HG02763 (cell line): ENCODE data around the gene HP.
"Not testable (repeated sequence)": the region's sequence is repeated elsewhere in the genome, so short reads cannot be mapped to it uniquely, and the experiment has no call there.

Experiments used
- ATAC-seq: cut with Tn5 transposase; IDR thresholded peaks from one replicate; pipeline ENCODE4 v1.9.1; 2021; ENCODE audit warnings: mild to moderate bottlenecking, moderate library complexity; ENCODE audit not compliant: unreplicated experiment

The HP gene

GRCh38 chr16:72054254-72054847 is at the start of gene HP:
Gene HP (plus strand): TSS chr16:72054505. CDS start chr16:72054653, 148 bp downstream.
- ATAC-seq = not testable (repeated sequence)

GRCh38 chr16:72008065-72008423 is 46.3 kb upstream of the HP start:
- ATAC-seq = not testable (repeated sequence)

GRCh38 chr16:72008424-72009216 is 45.7 kb upstream of the HP start, which contains the start of gene DHODH:
Gene DHODH (plus strand): TSS chr16:72008744. CDS start chr16:72008765, 21 bp downstream.
- ATAC-seq = peak; percentile 99

- ATAC-seq = no peak
These were observed 44.5 kb upstream of the HP start for GRCh38 chr16:72009779-72010178.

GRCh38 chr16:72012607-72013006 is 41.7 kb upstream of the HP start:
- ATAC-seq = no peak

GRCh38 chr16:72013389-72013788 is 40.9 kb upstream of the HP start:
- ATAC-seq = no peak

- no peak for ATAC-seq
These were observed 40.3 kb upstream of the HP start for GRCh38 chr16:72013888-72014581.

GRCh38 chr16:72014675-72015074 is 39.6 kb upstream of the HP start:
- ATAC-seq = no peak

- ATAC-seq = no peak
These were observed 39.2 kb upstream of the HP start for GRCh38 chr16:72015124-72015523.

- no peak for ATAC-seq
These were observed 35.8 kb upstream of the HP start for GRCh38 chr16:72018470-72018869.

- no peak for ATAC-seq
These were observed 33.3 kb upstream of the HP start for GRCh38 chr16:72021043-72021442.

GRCh38 chr16:72022127-72022526 is 32.2 kb upstream of the HP start:
- ATAC-seq = no peak

- no peak for ATAC-seq
These were observed 30.3 kb upstream of the HP start for GRCh38 chr16:72023962-72024361.

GRCh38 chr16:72024862-72025382 is 29.4 kb upstream of the HP start:
- no peak for ATAC-seq

GRCh38 chr16:72025404-72026114 is 28.7 kb upstream of the HP start:
- no peak for ATAC-seq

- ATAC-seq = no peak
These were observed 26.5 kb upstream of the HP start for GRCh38 chr16:72027669-72028378.

GRCh38 chr16:72029567-72030271 is 24.6 kb upstream of the HP start:
- ATAC-seq = no peak

- no peak for ATAC-seq
These were observed 20.9 kb upstream of the HP start for GRCh38 chr16:72033437-72033836.

- ATAC-seq = no peak
These were observed 18.2 kb upstream of the HP start for GRCh38 chr16:72036098-72036497.

- ATAC-seq = no peak
These were observed 12.1 kb upstream of the HP start for GRCh38 chr16:72042157-72042660.
